ENCODE data around the gene RUFY4. TPM values are rescaled to one million over a fixed set of nuclear protein-coding genes. Genes with fewer than 3 reads are reported as not detected.

Gene RUFY4
- total and polyA plus RNA-seq, 2 donors (not counting 1 experiment from before 2014, with no cell fraction given), result not detected

GRCh38 chr2:218047536-218048225 is 21.4 kb upstream of the RUFY4 start:
- Histone ChIP-seq H3K4me2 (ENCODE audit: extremely low read depth, insufficient read depth, low read length) (no peak overlapping the region), H3K4me3 (replicated peaks in 1 of 4; ENCODE audit: control extremely low read depth in 1 of 4, insufficient read depth in 1 of 4, low read depth in 3 of 4, low read length in 4 of 4) (no peak overlapping the region), H3K27ac (ENCODE audit: insufficient read depth, low read length) (no peak overlapping the region), H3K4me1 (ENCODE audit: control insufficient read depth, extremely low read depth, insufficient read depth, low read length) (no peaks in the 10 kb centered on the region), H3K79me2 (ENCODE audit: control insufficient read depth, insufficient read depth, low read length) (no peaks in the 10 kb centered on the region), H3K27me3 (ENCODE audit: control insufficient read depth, insufficient read depth, low read length) (peaks cover 17% of the 10 kb centered on the region), H3K36me3 (ENCODE audit: control insufficient read depth, insufficient read depth, low read length) (no peaks in the 10 kb centered on the region), H4K20me1 (ENCODE audit: control insufficient read depth, extremely low read depth, insufficient read depth, low read length) (no peaks in the 10 kb centered on the region), H3K9ac (ENCODE audit: insufficient read depth, low read length) (no peak overlapping the region), H2AFZ (ENCODE audit: low read length) (no peak overlapping the region), H3K9me3 (ENCODE audit: control insufficient read depth, insufficient read depth, low read depth, low read length) (no peaks in the 10 kb centered on the region)
- no peak for DNase-seq (ENCODE audit: low read depth in 2 of 2)
- TF ChIP-seq CTCF (conservative IDR thresholded peaks at IDR 0.05 in 1 of 2, IDR thresholded peaks at IDR 0.05 in 1 of 2; ENCODE audit: low read depth in 1 of 2, low read length in 2 of 2) (no peak), EZH2 (IDR thresholded peaks at IDR 0.05; ENCODE audit: low read length, missing control alignments) (no peak)

DNA sequence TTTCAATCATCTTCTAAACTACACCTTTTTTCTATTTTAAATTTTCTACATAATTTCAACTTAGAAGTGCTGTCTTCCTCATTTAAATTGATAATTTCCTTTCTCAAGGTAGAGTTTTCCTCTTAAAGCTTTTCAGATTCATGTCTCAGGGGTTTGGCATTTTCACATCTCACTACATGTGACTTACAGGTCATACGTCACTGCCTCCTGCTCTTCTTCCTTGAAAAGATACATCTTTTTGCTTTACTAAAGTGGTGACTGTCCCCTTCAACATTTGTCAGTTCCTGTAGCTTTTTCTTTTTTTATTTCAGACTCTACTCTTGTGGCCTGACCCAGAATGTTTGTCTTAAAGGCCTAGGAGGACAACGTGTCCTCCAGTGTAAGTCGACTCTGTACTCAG is 17.1 kb upstream of the RUFY4 start:
- H3K4me2 ChIP-seq (ENCODE audit: extremely low read depth, insufficient read depth, low read length), result no peak overlapping the region
- H3K9ac ChIP-seq (ENCODE audit: insufficient read depth, low read length), result no peak overlapping the region
- no peaks in the 10 kb centered on the region for H3K36me3 ChIP-seq (ENCODE audit: control insufficient read depth, insufficient read depth, low read length)
- H3K79me2 ChIP-seq (ENCODE audit: control insufficient read depth, insufficient read depth, low read length), result no peaks in the 10 kb centered on the region
- TF ChIP-seq CTCF (conservative IDR thresholded peaks at IDR 0.05 in 1 of 2, IDR thresholded peaks at IDR 0.05 in 1 of 2; ENCODE audit: low read depth in 1 of 2, low read length in 2 of 2) (no peak), EZH2 (IDR thresholded peaks at IDR 0.05; ENCODE audit: low read length, missing control alignments) (no peak)
- no peaks in the 10 kb centered on the region for H4K20me1 ChIP-seq (ENCODE audit: control insufficient read depth, extremely low read depth, insufficient read depth, low read length)
- H3K9me3 ChIP-seq (ENCODE audit: control insufficient read depth, insufficient read depth, low read depth, low read length), result no peaks in the 10 kb centered on the region
- H2AFZ ChIP-seq (ENCODE audit: low read length), result no peak overlapping the region
- H3K27me3 ChIP-seq (ENCODE audit: control insufficient read depth, insufficient read depth, low read length), result peaks cover 14% of the 10 kb centered on the region
- no peak overlapping the region for H3K4me3 ChIP-seq (replicated peaks in 1 of 4; ENCODE audit: control extremely low read depth in 1 of 4, insufficient read depth in 1 of 4, low read depth in 3 of 4, low read length in 4 of 4)
- no peaks in the 10 kb centered on the region for H3K4me1 ChIP-seq (ENCODE audit: control insufficient read depth, extremely low read depth, insufficient read depth, low read length)
- H3K27ac ChIP-seq (ENCODE audit: insufficient read depth, low read length), result no peak overlapping the region
- DNase-seq (ENCODE audit: low read depth in 2 of 2), result no peak

DNA sequence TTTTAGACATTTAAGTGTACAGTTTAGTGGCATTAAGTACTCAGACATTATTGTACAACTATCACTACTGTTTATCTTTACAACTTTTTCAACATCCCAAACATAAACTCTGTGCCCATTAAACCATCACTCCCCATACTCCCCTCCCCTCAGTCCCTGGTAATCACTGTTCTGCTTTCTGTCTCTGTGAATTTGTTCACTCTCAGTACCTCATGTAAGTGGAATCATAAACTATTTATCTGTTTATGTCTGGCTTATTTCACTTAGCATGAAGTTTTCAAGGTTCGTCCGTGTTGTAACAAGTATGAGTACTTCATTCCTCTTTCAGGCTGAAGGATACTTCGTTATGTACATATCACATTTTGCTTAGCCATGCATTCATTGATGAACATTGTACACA is 9.8 kb upstream of the RUFY4 start:
- Histone ChIP-seq H2AFZ (ENCODE audit: low read length) (no peak overlapping the region), H3K27ac (ENCODE audit: insufficient read depth, low read length) (no peak overlapping the region), H4K20me1 (ENCODE audit: control insufficient read depth, extremely low read depth, insufficient read depth, low read length) (no peaks in the 10 kb centered on the region), H3K79me2 (ENCODE audit: control insufficient read depth, insufficient read depth, low read length) (no peaks in the 10 kb centered on the region), H3K9ac (ENCODE audit: insufficient read depth, low read length) (no peak overlapping the region), H3K9me3 (ENCODE audit: control insufficient read depth, insufficient read depth, low read depth, low read length) (no peaks in the 10 kb centered on the region), H3K4me3 (replicated peaks in 1 of 4; ENCODE audit: control extremely low read depth in 1 of 4, insufficient read depth in 1 of 4, low read depth in 3 of 4, low read length in 4 of 4) (no peak overlapping the region), H3K4me1 (ENCODE audit: control insufficient read depth, extremely low read depth, insufficient read depth, low read length) (no peaks in the 10 kb centered on the region), H3K27me3 (ENCODE audit: control insufficient read depth, insufficient read depth, low read length) (peaks cover 21% of the 10 kb centered on the region), H3K4me2 (ENCODE audit: extremely low read depth, insufficient read depth, low read length) (no peak overlapping the region), H3K36me3 (ENCODE audit: control insufficient read depth, insufficient read depth, low read length) (no peaks in the 10 kb centered on the region)
- TF ChIP-seq CTCF (conservative IDR thresholded peaks at IDR 0.05 in 1 of 2, IDR thresholded peaks at IDR 0.05 in 1 of 2; ENCODE audit: low read depth in 1 of 2, low read length in 2 of 2) (no peak), EZH2 (IDR thresholded peaks at IDR 0.05; ENCODE audit: low read length, missing control alignments) (no peak)
- no peak for DNase-seq (ENCODE audit: low read depth in 2 of 2)
